ENCODE results near the gene IFITM5. TPM values are rescaled to one million over a fixed set of nuclear protein-coding genes. Genes with fewer than 3 reads are reported as not detected.
"Not testable (repeated sequence)": the region's sequence is repeated elsewhere in the genome, so short reads cannot be mapped to it uniquely, and the experiment has no call there.

The IFITM5 gene
- total RNA-seq, 1 donor from 2014 or later = not detected

DNA sequence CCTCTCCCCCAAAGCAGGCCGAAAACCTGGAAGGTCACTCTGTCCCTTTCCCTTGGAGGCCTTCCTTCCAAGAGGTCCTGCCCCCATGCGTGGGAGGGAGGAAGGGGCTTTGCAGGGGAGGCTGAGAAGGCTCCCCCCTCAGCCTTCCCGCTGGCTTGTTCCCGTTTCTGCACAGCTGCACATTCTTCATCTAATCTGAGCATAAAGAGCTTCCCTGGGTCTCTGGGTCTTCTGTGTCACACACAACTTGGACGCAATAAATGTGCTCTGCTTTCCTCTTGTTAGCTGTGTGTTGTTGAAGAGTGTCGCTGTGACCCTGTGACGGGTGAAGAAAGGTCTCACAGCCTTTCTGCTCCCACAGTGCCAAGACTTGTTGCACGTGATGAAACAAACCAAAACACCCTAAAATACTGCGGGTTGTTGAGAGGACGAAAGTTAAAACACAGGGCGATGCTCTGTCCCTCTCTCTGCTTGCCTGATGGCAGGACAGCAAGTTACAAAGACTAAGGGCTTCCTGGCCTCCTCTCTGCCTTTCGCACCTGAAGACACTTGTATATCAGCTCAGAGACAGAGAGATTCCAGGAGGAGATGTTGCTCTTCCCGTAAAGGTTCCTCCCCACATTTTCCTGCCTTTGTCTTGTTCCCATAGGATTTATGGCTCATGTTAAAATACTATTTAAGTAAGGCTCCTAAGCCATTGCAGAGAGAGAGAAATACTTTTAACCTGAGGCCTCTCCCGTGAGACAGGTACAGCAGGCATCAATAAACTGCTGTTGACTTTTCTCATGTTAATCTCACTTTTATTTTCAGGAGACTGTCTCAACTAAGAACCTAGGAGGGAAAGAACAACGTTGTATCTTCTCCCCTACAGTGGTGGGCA, 36.7 kb upstream of the IFITM5 start:
- TF ChIP-seq, protein P1, sequence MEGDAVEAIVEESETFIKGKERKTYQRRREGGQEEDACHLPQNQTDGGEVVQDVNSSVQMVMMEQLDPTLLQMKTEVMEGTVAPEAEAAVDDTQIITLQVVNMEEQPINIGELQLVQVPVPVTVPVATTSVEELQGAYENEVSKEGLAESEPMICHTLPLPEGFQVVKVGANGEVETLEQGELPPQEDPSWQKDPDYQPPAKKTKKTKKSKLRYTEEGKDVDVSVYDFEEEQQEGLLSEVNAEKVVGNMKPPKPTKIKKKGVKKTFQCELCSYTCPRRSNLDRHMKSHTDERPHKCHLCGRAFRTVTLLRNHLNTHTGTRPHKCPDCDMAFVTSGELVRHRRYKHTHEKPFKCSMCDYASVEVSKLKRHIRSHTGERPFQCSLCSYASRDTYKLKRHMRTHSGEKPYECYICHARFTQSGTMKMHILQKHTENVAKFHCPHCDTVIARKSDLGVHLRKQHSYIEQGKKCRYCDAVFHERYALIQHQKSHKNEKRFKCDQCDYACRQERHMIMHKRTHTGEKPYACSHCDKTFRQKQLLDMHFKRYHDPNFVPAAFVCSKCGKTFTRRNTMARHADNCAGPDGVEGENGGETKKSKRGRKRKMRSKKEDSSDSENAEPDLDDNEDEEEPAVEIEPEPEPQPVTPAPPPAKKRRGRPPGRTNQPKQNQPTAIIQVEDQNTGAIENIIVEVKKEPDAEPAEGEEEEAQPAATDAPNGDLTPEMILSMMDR (IDR thresholded peaks at IDR 0.05) = no peak
- H3K4me1 Mint-ChIP-seq (ENCODE audit: unreplicated experiment) = peaks cover 47% of the 10 kb centered on the region
- H3K9me3 Mint-ChIP-seq (ENCODE audit: unreplicated experiment) = no peaks in the 10 kb centered on the region
- H3K27ac Mint-ChIP-seq (ENCODE audit: unreplicated experiment) = peak overlapping the region; percentile 97
- peaks cover 5% of the 10 kb centered on the region for H3K27me3 Mint-ChIP-seq (ENCODE audit: unreplicated experiment)
- DNase-seq (ENCODE audit: extremely low spot score, unreplicated experiment) = no peak
- H3K36me3 Mint-ChIP-seq (ENCODE audit: unreplicated experiment) = no peaks in the 10 kb centered on the region
- peak overlapping the region; percentile 23 for H3K4me3 Mint-ChIP-seq (ENCODE audit: unreplicated experiment)

DNA sequence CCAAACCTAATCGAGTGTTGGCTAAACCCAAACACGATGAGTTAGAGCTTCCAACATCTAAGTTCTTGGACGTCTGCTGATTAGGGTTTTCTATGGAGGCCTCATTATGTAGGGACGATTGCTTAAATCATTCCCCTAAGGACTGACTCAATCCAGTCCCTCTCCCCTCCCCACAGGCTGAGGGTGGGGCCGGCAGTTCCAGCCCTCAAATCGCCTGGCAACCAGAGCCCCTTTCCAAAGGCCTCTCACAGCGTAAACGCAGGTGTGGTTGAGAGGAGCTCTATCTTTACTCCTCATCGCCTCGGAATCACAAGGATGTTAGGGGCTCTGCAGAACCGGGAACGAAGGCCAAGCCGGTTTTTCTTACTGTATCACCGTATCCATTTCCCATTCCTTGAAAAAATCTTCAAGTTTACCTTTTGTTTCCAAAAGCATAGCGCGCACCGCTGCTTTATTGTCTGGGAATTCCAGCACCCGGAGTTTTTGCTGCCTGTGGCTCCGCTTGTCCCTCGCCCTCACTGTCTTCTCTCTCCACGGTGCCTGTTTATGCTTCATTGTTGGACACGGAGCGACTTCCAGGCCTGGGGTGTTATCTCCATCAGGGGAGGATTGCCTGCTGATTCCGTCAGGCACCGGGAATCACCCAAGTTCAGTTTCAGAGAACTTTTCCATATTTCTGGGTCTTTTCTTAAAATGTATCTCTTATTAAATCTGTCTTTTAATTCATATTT, 35.1 kb upstream of the IFITM5 start:
- TF ChIP-seq, protein P1 (IDR thresholded peaks at IDR 0.05) = no peak
- Mint-ChIP-seq H3K4me1 (ENCODE audit: unreplicated experiment) (peaks cover 59% of the 10 kb centered on the region), H3K27me3 (ENCODE audit: unreplicated experiment) (no peaks in the 10 kb centered on the region), H3K27ac (ENCODE audit: unreplicated experiment) (peak overlapping the region; percentile 58), H3K9me3 (ENCODE audit: unreplicated experiment) (no peaks in the 10 kb centered on the region), H3K4me3 (ENCODE audit: unreplicated experiment) (no peak overlapping the region), H3K36me3 (ENCODE audit: unreplicated experiment) (no peaks in the 10 kb centered on the region)
- DNase-seq (ENCODE audit: extremely low spot score, unreplicated experiment) = no peak

DNA sequence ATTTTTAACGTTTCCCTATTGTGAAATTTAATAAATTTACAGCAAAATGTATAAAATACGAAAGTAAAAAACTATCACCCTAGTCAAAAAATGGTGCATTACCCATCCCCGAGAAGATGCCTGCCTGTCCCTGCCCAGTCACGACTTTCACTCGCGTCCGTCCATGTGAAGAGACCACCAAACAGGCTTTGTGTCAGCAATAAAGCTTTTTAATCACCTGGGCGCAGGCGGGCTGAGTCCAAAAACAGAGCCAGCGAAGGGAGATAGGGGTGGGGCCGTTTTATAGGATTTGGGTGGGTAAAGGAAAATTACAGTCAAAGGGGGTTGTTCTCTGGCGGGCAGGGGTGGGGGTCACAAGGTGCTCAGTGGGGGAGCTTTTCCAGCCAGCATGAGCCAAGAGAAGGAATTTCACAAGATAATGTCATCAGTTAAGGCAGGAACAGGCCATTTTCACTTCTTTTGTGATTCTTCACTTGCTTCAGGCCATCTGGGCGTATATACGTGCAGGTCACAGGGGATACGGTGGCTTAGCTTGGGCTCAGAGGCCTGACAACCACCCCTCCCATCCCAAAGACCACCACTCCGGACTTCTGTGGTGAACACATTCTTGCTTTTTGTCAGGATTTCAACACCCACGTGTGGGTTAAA, 34.4 kb upstream of the IFITM5 start:
- Mint-ChIP-seq H3K27ac (ENCODE audit: unreplicated experiment) (peak overlapping the region; percentile 58), H3K4me1 (ENCODE audit: unreplicated experiment) (peaks cover 63% of the 10 kb centered on the region)
- not testable (repeated sequence) for DNase-seq (ENCODE audit: extremely low spot score, unreplicated experiment); H3K27me3 Mint-ChIP-seq (ENCODE audit: unreplicated experiment); H3K4me3 Mint-ChIP-seq (ENCODE audit: unreplicated experiment); H3K36me3 Mint-ChIP-seq (ENCODE audit: unreplicated experiment); H3K9me3 Mint-ChIP-seq (ENCODE audit: unreplicated experiment)

DNA sequence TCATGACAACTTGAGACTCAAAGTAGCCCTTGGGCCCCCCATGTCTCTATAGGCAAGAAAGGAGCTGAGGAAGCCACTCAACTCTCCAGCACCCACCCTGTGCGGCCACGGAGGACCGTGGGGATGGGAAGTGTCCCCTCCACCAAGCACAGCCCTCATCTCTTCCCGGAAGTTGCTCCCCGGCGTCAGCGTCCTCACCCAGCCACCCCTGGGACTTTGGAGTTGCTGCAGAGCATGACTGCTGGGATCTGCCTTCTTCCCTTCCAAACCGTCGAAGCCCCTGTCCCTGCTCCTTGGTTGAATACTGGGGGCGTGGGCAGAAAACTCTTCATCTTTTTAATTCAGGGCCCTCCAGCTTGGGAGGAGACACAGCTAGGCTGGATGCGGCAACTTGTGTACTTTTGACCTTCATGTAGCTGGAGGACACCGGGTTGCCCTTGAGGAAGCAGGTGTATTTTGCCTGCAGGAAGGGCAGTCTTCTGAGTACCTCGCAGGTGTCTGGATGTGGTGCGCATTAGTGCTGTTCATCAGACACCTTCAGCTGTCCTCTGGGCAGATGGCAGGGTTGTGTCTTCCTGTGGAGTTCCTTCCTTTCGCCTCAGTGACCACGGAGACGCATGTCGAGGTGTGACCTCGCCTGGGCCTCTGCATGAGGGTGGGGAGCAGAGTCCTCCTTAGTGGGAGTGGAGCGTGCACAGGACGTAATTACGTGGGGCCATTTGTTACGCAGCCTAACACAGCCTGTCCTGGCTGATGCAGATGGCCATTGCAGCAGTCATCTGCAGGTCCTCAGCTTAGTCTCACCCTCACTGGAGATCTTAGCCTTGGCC, 33.5 kb upstream of the IFITM5 start:
- no peaks in the 10 kb centered on the region for H3K36me3 Mint-ChIP-seq (ENCODE audit: unreplicated experiment)
- TF ChIP-seq, protein P1 (IDR thresholded peaks at IDR 0.05) = no peak
- no peaks in the 10 kb centered on the region for H3K9me3 Mint-ChIP-seq (ENCODE audit: unreplicated experiment)
- peaks cover 64% of the 10 kb centered on the region for H3K4me1 Mint-ChIP-seq (ENCODE audit: unreplicated experiment)
- no peak overlapping the region for H3K27ac Mint-ChIP-seq (ENCODE audit: unreplicated experiment)
- DNase-seq (ENCODE audit: extremely low spot score, unreplicated experiment) = no peak
- no peak overlapping the region for H3K4me3 Mint-ChIP-seq (ENCODE audit: unreplicated experiment)
- no peaks in the 10 kb centered on the region for H3K27me3 Mint-ChIP-seq (ENCODE audit: unreplicated experiment)

Data from osteocyte (in vitro differentiated cells).